ENCODE data around the gene TNNT2. TPM values are rescaled to one million over a fixed set of nuclear protein-coding genes. Genes with fewer than 3 reads are reported as not detected.

The TNNT2 gene
- total RNA-seq, 6 experiments from 2014 or later: 0.18 to 1.1 (median 0.24) TPM; not detected in 3

GRCh38 chr1:201356701-201357100 lies 20.8 kb downstream of the TNNT2 start:
- intact Hi-C loops (cut with DNase I): loop anchor here in 1 of 2 donors (5.0 kb wide), 1 partner anchor 104 kb away; no protein-coding TSS in a partner anchor
- Histone ChIP-seq H3K4me1 (no peaks in the 10 kb centered on the region), H3K27ac (no peak overlapping the region), H3K27me3 (no peaks in the 10 kb centered on the region), H3K36me3 (no peaks in the 10 kb centered on the region), H3K4me3 (no peak overlapping the region), H3K9me3 (no peaks in the 10 kb centered on the region)
- DNase-seq (peak in 2 of 3 donors; percentile 6 to 24), ATAC-seq (no peak)
- WGBS (ENCODE audit: insufficient coverage, low coverage, low lambda C conversion rate, missing lambda C conversion rate): 92% methylated on average over 6 of the region's 11 CpGs
- TF ChIP-seq CTCF (IDR thresholded peaks at IDR 0.05): no peak
- no peak for TF ChIP-seq POLR2A (IDR thresholded peaks at IDR 0.05)

GRCh38 chr1:201356236-201356635 lies 21.2 kb downstream of the TNNT2 start:
- peak in 2 of 3 donors; percentile 6 to 42 for DNase-seq
- Histone ChIP-seq H3K9me3 (no peaks in the 10 kb centered on the region), H3K4me1 (no peaks in the 10 kb centered on the region), H3K36me3 (no peaks in the 10 kb centered on the region), H3K27ac (no peak overlapping the region), H3K27me3 (no peaks in the 10 kb centered on the region), H3K4me3 (no peak overlapping the region)
- intact Hi-C loops (cut with DNase I): loop anchor here in 1 of 2 donors (5.0 kb wide), 1 partner anchor 104 kb away; no protein-coding TSS in a partner anchor
- TF ChIP-seq CTCF (IDR thresholded peaks at IDR 0.05) (no peak), POLR2A (IDR thresholded peaks at IDR 0.05) (no peak)
- 76% methylated on average over 4 of the region's 5 CpGs for WGBS (ENCODE audit: insufficient coverage, low coverage, low lambda C conversion rate, missing lambda C conversion rate)
- no peak for ATAC-seq

- Histone ChIP-seq H3K9me3 (no peaks in the 10 kb centered on the region), H3K4me3 (no peak overlapping the region), H3K36me3 (no peaks in the 10 kb centered on the region), H3K27me3 (no peaks in the 10 kb centered on the region), H3K27ac (no peak overlapping the region), H3K4me1 (no peaks in the 10 kb centered on the region)
- ATAC-seq (no peak), DNase-seq (peak in 2 of 3 donors; percentile 6 to 8)
- intact Hi-C loops (cut with DNase I): loop anchor here in 1 of 2 donors (5.0 kb wide), 1 partner anchor 103 kb away; no protein-coding TSS in a partner anchor
- WGBS (ENCODE audit: insufficient coverage, low coverage, low lambda C conversion rate, missing lambda C conversion rate): 78% methylated on average over 2 of the region's 7 CpGs
- no peak for TF ChIP-seq POLR2A (IDR thresholded peaks at IDR 0.05)
- TF ChIP-seq CTCF (IDR thresholded peaks at IDR 0.05): no peak
Observed at GRCh38 chr1:201355471-201355870, 22.0 kb downstream of the TNNT2 start.

- no peak for TF ChIP-seq CTCF (IDR thresholded peaks at IDR 0.05)
- TF ChIP-seq POLR2A (IDR thresholded peaks at IDR 0.05): no peak
- H3K4me1 ChIP-seq: no peaks in the 10 kb centered on the region
- intact Hi-C loops (cut with DNase I): loop anchor here in 1 of 2 donors (5.0 kb wide), 1 partner anchor 103 kb away; no protein-coding TSS in a partner anchor
- DNase-seq: peak in 2 of 3 donors; percentile 8 to 29
- no peaks in the 10 kb centered on the region for H3K27me3 ChIP-seq
- WGBS (ENCODE audit: insufficient coverage, low coverage, low lambda C conversion rate, missing lambda C conversion rate): no CpG with 5 or more reads among the region's 4 CpGs
- H3K4me3 ChIP-seq: no peak overlapping the region
- H3K9me3 ChIP-seq: no peaks in the 10 kb centered on the region
- no peak overlapping the region for H3K27ac ChIP-seq
- ATAC-seq: no peak
- H3K36me3 ChIP-seq: no peaks in the 10 kb centered on the region
Observed at GRCh38 chr1:201354901-201355295, 22.6 kb downstream of the TNNT2 start.
